ENCODE results near the gene INTS3.

Gene INTS3

DNA sequence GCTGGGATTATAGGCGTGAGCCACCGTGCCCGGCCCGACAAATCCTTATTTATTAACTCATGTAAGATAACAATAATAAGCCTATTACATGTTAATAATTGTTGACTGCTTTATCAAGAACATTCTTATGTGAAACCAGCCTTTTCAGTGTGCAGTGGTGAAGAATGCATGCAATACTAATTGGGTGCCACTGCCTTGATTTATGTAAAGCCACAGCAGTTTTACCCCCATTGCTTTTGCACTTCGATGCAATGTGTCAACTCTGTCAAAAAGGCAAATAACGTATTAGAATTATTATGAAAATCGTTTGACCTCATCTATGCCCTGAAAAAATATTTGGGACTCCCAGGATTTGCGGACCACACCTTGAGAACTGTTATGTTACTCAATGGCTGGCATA, 31.1 kb upstream of the INTS3 start:
- no peak for TF ChIP-seq ZFX (IDR thresholded peaks at IDR 0.05; ENCODE audit: borderline replicate concordance)
- TF ChIP-seq, protein P1, sequence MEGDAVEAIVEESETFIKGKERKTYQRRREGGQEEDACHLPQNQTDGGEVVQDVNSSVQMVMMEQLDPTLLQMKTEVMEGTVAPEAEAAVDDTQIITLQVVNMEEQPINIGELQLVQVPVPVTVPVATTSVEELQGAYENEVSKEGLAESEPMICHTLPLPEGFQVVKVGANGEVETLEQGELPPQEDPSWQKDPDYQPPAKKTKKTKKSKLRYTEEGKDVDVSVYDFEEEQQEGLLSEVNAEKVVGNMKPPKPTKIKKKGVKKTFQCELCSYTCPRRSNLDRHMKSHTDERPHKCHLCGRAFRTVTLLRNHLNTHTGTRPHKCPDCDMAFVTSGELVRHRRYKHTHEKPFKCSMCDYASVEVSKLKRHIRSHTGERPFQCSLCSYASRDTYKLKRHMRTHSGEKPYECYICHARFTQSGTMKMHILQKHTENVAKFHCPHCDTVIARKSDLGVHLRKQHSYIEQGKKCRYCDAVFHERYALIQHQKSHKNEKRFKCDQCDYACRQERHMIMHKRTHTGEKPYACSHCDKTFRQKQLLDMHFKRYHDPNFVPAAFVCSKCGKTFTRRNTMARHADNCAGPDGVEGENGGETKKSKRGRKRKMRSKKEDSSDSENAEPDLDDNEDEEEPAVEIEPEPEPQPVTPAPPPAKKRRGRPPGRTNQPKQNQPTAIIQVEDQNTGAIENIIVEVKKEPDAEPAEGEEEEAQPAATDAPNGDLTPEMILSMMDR (IDR thresholded peaks at IDR 0.05) = no peak
- no peak overlapping the region for H3K27ac ChIP-seq

DNA sequence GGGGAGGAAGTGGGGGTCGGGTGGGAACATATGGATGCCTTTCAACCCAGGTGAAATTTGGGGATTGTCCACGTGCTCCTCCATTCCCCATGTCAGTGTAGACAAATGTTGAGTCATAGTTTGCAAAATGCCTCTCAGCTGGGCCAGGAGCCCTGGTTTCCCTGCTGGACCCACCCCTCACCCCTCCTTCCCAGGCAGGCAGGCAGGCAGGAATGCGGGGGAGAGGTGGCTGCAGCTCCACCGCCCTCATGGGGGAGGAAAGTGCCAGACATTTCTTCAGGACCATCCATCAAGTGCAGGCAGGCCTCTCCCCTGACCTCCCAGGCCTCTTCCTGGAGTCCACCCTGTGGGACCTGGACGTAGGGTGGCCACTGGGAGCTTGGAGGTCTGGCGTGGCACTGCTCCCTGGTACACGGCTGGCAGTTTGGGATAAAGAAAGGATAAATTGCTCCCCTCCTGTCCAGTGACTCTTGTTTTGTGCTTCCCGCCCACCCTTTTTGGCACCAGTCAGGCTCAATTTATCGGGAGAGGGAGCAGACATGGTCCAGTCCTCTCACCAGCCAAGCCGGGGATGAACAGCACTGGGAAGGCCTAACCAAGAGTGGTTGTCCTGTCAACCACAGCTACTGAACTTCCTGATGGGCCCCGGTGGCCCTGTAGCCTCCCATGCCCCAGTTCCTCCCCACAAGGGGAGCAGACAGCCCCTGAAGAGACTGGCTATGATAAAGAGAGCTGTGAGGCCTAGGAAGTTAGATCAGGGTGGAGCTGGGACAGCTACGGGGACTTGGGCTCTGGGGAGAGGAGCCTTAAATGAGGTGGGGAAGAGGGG, 30.4 kb upstream of the INTS3 start:
- H3K27ac ChIP-seq = no peak overlapping the region
- no peak for TF ChIP-seq ZFX (IDR thresholded peaks at IDR 0.05; ENCODE audit: borderline replicate concordance)
- TF ChIP-seq, protein P1 (IDR thresholded peaks at IDR 0.05) = no peak

GRCh38 chr1:153698020-153698922, 29.6 kb upstream of the INTS3 start:
- H3K27ac ChIP-seq = no peak overlapping the region
- no peak for TF ChIP-seq ZFX (IDR thresholded peaks at IDR 0.05; ENCODE audit: borderline replicate concordance)
- TF ChIP-seq, protein P1 (IDR thresholded peaks at IDR 0.05) = no peak

- H3K27ac ChIP-seq = no peak overlapping the region
- TF ChIP-seq, protein P1 (IDR thresholded peaks at IDR 0.05) = no peak
- no peak for TF ChIP-seq ZFX (IDR thresholded peaks at IDR 0.05; ENCODE audit: borderline replicate concordance)
Observed at GRCh38 chr1:153698923-153699714, 28.7 kb upstream of the INTS3 start.

DNA sequence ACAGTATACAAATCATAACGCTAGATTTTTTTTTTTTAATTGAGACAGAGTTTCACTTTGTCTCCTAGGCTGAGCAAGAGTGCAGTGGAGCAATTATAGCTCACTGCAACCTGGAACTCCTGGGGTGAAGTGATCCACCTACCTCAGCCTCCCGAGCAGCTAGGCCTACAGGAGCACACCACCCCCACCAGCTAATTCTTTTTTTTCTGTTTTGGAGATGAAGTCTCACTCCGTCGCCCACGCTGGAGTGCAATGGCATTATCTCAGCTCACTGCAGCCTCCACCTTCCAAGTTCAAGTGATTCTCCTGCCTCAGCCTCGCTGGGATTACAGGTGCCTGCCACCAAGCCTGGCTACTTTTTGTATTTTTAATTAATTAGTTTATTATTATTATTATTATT, 28.1 kb upstream of the INTS3 start:
- TF ChIP-seq ZFX (IDR thresholded peaks at IDR 0.05; ENCODE audit: borderline replicate concordance) = no peak
- TF ChIP-seq, protein P1 (IDR thresholded peaks at IDR 0.05) = no peak
- no peak overlapping the region for H3K27ac ChIP-seq

DNA sequence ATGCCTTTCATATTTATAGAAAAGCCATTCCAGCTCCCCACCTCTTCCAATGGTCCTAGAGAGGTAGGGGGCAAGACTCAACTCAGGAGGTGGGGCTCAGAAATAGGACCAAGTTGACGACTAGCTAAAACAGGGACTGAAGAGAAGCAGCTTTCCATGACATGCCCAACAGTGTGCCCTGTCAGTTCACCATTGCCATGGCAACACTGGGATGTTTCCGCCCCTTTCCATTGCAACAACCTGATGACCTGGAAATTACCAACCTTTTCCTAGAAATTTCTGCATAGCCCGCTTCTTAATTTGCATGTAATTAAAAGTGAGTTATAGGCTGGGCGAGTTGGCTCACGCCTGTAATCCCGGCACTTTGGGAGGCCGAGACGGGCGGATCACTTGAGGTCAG, 22.4 kb upstream of the INTS3 start:
- H3K27ac ChIP-seq = no peak overlapping the region
- TF ChIP-seq ZFX (IDR thresholded peaks at IDR 0.05; ENCODE audit: borderline replicate concordance) = no peak
- TF ChIP-seq, protein P1 (IDR thresholded peaks at IDR 0.05) = no peak

Data from 22Rv1 (cell line).